Osteoblast (primary cell): ENCODE measurements around the gene BTBD1. TPM values are rescaled to one million over a fixed set of nuclear protein-coding genes. Genes with fewer than 3 reads are reported as not detected.

Experiments
- DNase-seq: peaks from one replicate; pipeline ENCODE4 v3.0.0; 2011; ENCODE audit warnings: low spot score, mixed read lengths; ENCODE audit not compliant: insufficient read length; ENCODE audit errors: missing footprints
- H2AFZ ChIP-seq: 2 replicates; pipeline ENCODE4 v1.6.0; 2011; ENCODE audit warnings: mild to moderate bottlenecking, low read length
- H3K27ac ChIP-seq: 2 replicates; pipeline ENCODE4 v1.5.1; 2011; ENCODE audit warnings: mild to moderate bottlenecking, low read depth, low read length, moderate library complexity
- H3K27me3 ChIP-seq: 2 replicates; pipeline ENCODE4 v1.6.0; 2012; ENCODE audit warnings: mild to moderate bottlenecking, control low read depth, inconsistent platforms, low read length, moderate library complexity; ENCODE audit not compliant: insufficient read depth
- H3K36me3 ChIP-seq: 2 replicates; pipeline ENCODE4 v1.5.1; 2011; ENCODE audit warnings: mild to moderate bottlenecking, low read length, control low read depth, moderate library complexity; ENCODE audit not compliant: insufficient read depth
- H3K4me1 ChIP-seq: 2 replicates; pipeline ENCODE4 v1.5.1; 2011; ENCODE audit warnings: mild to moderate bottlenecking, low read length, control low read depth, moderate library complexity; ENCODE audit not compliant: insufficient read depth
- H3K4me2 ChIP-seq: 2 replicates; pipeline ENCODE4 v1.6.0; 2011; ENCODE audit warnings: mild to moderate bottlenecking, low read length; ENCODE audit not compliant: insufficient read depth
- H3K4me3 ChIP-seq: fragments of 200-600 bp; sonication (generic); 3 replicates; pipeline ENCODE4 v1.5.1; 2012; ENCODE audit warnings: mild to moderate bottlenecking, low read length, inconsistent platforms; ENCODE audit not compliant: insufficient read depth
- H3K79me2 ChIP-seq: 2 replicates; pipeline ENCODE4 v1.6.0; 2012; ENCODE audit warnings: mild to moderate bottlenecking, low read length, control low read depth, inconsistent platforms; ENCODE audit not compliant: insufficient read depth
- H3K9me3 ChIP-seq: 2 replicates; pipeline ENCODE4 v1.5.1; 2011; ENCODE audit warnings: low read depth, low read length, control low read depth
- H4K20me1 ChIP-seq: 2 replicates; pipeline ENCODE4 v1.6.0; 2012; ENCODE audit warnings: mild to moderate bottlenecking, low read length, control low read depth; ENCODE audit not compliant: insufficient read depth
- total RNA-seq: library from RNA; depleted of rRNA; stranded (reverse); fragments of >200 nt; gene quantifications from 2 replicates; pipeline ENCODE4 v1.2.3, GENCODE V29; 2012
- TF ChIP-seq, protein P1 (sequence below): IDR thresholded peaks from 2 replicates; pipeline ENCODE4 v1.5.1; 2011; ENCODE audit warnings: mild to moderate bottlenecking, low read depth, low read length, moderate library complexity; ENCODE audit errors: extremely low read depth

BTBD1 gene
- total RNA-seq: 88.3 and 99.6 TPM in 2 replicates

DNA sequence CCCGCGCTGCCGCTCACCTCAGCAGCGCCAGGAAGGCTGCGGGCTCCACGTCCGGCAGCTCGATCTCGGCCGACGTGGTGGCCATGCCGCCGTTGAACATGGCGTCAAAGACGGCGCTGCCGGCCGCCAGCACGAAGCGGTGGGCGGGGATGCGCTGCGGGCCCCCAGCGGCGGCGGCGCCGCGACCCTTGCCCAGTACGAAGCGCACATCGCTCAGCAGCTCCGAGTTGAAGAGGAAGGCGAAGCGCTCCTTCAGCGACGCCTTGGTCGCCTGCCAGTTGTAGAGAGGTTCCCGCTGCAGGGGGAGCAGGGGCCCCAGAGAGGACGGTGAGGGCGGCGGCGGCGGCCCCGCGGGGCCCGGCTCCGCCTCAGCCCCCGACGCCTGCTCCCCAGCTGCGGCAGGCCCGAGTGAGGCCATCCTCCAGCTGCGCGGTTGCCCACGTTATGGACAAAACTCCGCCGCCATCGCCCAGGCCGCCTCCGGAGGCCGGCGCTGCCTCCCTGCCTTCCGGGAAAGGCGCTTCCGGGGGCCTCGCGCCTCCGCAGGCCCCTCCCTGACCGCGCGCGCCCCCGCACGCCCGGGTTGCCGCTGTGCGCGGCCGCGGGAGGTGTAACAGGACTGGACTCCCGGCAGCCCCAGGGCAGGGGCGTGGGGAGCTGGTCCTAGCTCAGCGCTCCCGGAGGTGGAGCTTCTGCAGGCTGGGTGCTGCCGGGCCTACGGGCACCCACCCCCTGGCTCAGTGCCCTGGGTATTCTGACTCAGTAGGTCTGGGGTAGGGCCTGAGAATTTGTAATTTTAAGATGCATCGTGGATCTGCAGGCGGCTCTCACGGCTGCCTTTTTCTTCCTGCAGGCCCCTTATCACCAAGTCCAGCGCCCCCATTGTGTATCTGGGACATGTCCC, at the start of gene BTBD1:
Gene BTBD1 (minus strand): TSS at position 519 of the 904 bp plus-strand sequence. CDS start 101 bp downstream, at position 418.
- Histone ChIP-seq H3K4me2 (peak within 1 kb of the TSS; percentile 96), H3K27me3 (no peaks in the 10 kb centered on the region), H3K4me1 (peaks cover 29% of the 10 kb centered on the region), H2AFZ (peak within 1 kb of the TSS; percentile 91), H3K79me2 (peaks cover 49% of the 10 kb centered on the region), H3K4me3 (peak within 1 kb of the TSS; percentile 94), H3K36me3 (no peaks in the 10 kb centered on the region), H3K27ac (peak within 1 kb of the TSS; percentile 86), H4K20me1 (peaks cover 34% of the 10 kb centered on the region), H3K9me3 (no peaks in the 10 kb centered on the region)
- DNase-seq: peak; percentile 100
- TF ChIP-seq, protein P1, sequence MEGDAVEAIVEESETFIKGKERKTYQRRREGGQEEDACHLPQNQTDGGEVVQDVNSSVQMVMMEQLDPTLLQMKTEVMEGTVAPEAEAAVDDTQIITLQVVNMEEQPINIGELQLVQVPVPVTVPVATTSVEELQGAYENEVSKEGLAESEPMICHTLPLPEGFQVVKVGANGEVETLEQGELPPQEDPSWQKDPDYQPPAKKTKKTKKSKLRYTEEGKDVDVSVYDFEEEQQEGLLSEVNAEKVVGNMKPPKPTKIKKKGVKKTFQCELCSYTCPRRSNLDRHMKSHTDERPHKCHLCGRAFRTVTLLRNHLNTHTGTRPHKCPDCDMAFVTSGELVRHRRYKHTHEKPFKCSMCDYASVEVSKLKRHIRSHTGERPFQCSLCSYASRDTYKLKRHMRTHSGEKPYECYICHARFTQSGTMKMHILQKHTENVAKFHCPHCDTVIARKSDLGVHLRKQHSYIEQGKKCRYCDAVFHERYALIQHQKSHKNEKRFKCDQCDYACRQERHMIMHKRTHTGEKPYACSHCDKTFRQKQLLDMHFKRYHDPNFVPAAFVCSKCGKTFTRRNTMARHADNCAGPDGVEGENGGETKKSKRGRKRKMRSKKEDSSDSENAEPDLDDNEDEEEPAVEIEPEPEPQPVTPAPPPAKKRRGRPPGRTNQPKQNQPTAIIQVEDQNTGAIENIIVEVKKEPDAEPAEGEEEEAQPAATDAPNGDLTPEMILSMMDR: no peak

DNA sequence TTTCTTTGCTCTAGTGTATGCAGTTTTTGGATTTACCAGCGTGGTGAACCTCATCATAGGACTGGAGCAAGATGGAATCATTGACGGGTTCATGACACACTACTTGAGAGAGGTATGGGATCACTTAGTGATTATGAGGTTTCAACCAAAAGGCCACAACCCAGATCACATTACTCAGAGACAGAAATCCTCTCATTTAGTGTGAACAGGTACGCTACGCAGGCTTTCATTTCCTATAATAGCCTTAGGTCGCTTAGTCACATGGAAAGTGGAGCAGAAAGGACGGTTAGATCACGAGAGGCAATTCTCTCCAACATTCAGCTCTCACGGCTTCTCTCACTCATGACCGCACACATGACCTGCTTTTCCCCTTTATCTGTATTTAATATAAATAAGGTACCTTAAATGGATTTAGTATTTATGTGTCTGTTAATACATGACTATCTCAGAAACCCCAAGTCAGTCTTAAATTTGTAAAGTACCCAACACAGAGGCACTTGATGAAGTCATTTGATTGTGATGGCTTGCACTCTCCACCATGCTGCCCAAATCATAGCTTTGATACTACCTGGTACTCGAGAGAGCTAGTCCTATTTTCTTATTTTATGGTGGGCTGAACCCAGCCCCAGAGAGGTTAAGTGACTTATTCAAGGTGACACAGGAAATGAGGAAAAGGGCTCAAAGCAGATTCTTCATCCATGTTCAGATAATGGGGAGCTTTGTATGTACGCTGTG, 48.9 kb upstream of the BTBD1 start:
- Histone ChIP-seq H3K4me3 (no peak overlapping the region), H3K4me1 (peaks cover 5% of the 10 kb centered on the region), H3K27me3 (no peaks in the 10 kb centered on the region), H4K20me1 (no peaks in the 10 kb centered on the region), H3K79me2 (no peaks in the 10 kb centered on the region), H3K27ac (no peak overlapping the region), H3K9me3 (no peaks in the 10 kb centered on the region), H2AFZ (no peak overlapping the region), H3K4me2 (no peak overlapping the region), H3K36me3 (no peaks in the 10 kb centered on the region)
- no peak for DNase-seq
- TF ChIP-seq, protein P1: no peak

DNA sequence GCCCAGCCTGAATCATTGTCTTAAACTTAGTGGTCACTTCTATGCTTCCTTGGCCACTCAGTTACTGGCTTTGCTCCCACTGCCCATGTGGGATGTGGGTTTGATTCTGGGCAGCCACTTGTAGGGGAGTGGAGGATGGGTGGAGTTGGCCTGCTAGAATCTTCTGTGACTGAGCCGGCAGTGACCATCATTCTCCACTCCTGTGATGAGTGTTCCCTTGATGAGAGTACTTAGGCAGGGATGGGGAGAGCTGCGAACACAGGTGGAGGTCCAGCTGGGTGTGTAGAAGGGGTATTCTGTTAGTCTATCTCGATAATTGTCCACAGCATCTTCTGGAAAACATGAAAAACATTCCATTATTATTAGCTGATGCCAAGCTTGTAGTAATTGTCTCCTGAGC, 48.4 kb upstream of the BTBD1 start:
- no peak overlapping the region for H3K27ac ChIP-seq
- TF ChIP-seq, protein P1: no peak

DNA sequence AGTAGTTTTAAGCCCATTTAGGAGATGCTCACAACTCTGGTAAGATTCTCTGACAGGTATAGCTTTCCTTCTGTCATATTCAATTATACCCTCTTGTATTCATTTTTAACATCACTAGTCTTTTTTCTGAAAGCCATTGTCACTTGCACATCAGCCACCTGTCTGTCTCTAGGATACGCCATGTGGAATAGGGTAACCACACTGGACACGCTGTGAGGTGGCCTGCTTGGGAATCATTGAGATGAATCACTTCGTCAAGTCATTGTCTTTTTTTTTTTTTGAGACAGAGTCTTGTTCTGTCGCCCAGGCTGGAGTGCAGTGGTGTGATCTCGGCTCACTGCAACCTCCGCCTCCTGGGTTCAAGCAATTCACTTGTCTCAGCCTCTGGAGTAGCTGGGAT, 47.8 kb upstream of the BTBD1 start:
- H3K27me3 ChIP-seq: no peaks in the 10 kb centered on the region
- H3K27ac ChIP-seq: no peak overlapping the region
- no peak overlapping the region for H3K4me3 ChIP-seq
- no peak overlapping the region for H3K4me2 ChIP-seq
- H3K36me3 ChIP-seq: no peaks in the 10 kb centered on the region
- TF ChIP-seq, protein P1: no peak
- H2AFZ ChIP-seq: no peak overlapping the region
- no peak for DNase-seq
- H3K4me1 ChIP-seq: peaks cover 5% of the 10 kb centered on the region
- H3K9me3 ChIP-seq: no peaks in the 10 kb centered on the region
- no peaks in the 10 kb centered on the region for H4K20me1 ChIP-seq
- H3K79me2 ChIP-seq: no peaks in the 10 kb centered on the region

More for the DNA sequence above, 48.4 kb upstream of the BTBD1 start:
- H4K20me1 ChIP-seq: no peaks in the 10 kb centered on the region
- H2AFZ ChIP-seq: no peak overlapping the region
- no peak overlapping the region for H3K4me2 ChIP-seq
- no peaks in the 10 kb centered on the region for H3K36me3 ChIP-seq
- no peaks in the 10 kb centered on the region for H3K9me3 ChIP-seq
- H3K79me2 ChIP-seq: no peaks in the 10 kb centered on the region
- H3K4me3 ChIP-seq: no peak overlapping the region
- no peaks in the 10 kb centered on the region for H3K27me3 ChIP-seq
- H3K4me1 ChIP-seq: peaks cover 5% of the 10 kb centered on the region
- peak; percentile 68 for DNase-seq
